Activated T-cell treated with anti-CD3 and anti-CD28 coated beads for 24 hours (primary cell): ENCODE data around the gene IL24.
A peak's percentile ranks its signal among the peaks of the same experiment; 100 is the strongest.
"Not testable (repeated sequence)": the region's sequence is repeated elsewhere in the genome, so short reads cannot be mapped to it uniquely, and the experiment has no call there.

Experiments
- DNase-seq: peaks from one replicate; pipeline ENCODE4 v3.0.0-alpha.2; 2020; ENCODE audit warnings: low read depth

IL24 gene

DNA sequence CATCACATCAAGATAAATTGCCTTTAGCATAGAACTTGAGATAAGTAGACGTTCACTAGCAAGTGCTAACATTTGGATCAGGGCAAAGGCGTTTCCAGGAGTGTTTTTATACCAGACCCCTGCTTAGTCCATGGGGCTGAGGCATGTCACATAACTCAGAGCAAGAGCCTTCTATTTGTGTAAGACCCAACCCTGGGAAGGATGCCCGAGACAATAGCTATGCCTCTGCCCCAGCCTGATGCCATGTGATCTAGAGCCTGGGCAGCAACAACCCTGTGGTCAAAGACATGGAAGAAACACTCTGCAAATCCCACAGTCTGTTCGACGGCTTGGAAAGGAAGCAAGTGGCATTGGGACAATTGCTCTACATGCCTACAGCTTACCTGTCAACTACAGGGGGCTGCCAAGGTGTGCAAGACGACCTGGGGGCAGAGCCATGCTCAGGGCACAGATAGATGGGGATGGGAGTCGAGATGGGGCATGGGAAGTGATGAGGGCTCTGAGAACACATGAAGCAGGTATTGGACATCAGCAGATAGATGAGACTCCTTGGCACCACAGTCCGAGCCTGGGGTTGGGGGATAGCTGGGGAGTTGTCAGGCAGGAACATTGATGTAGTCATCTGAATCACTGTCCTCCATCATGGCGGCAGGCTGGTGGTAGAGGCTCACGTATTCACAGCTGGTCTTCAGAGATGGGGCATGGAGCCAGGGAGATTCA lies 7.3 kb downstream of the IL24 start:
- no peak for DNase-seq

DNA sequence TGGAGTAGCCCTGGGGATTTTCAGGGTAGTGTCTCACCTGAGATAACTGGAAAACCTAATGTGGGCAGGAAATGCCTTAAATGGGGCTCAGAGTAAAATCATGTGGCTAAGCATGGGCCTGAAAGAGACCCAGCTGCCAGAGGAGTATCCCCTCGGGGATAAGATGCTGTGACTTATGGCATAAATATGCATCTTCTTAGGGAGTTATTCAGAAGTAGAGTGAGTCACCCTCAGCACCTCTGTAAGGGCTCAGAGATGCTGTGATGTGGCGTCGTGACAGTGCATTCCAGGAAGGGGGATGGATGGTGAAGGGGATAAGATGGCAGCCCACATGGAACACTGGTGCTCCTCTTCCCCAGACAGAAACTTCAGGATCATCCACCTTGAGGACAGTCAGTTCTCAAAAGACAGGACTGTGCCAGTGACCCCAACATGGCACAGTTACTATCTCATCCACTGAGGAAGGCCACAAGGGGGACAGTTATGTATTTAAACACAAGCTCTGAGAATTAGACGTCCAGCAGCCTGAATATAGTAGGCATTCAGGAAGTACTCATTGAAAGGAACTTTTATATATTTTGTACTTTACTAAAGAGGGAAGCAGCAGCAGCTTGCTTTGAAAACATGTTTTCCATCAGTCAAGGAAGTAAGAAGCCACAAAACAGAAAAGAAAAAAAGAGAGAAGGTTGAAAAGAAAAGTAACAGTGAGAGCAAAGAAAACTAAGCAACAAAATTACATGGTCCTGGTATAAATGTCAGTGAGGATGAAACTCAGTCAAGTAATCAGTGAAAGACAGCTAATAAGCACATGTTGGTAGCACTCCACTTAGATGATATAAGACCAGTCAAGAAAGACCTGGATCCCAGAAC lies 8.3 kb downstream of the IL24 start:
- no peak for DNase-seq

DNA sequence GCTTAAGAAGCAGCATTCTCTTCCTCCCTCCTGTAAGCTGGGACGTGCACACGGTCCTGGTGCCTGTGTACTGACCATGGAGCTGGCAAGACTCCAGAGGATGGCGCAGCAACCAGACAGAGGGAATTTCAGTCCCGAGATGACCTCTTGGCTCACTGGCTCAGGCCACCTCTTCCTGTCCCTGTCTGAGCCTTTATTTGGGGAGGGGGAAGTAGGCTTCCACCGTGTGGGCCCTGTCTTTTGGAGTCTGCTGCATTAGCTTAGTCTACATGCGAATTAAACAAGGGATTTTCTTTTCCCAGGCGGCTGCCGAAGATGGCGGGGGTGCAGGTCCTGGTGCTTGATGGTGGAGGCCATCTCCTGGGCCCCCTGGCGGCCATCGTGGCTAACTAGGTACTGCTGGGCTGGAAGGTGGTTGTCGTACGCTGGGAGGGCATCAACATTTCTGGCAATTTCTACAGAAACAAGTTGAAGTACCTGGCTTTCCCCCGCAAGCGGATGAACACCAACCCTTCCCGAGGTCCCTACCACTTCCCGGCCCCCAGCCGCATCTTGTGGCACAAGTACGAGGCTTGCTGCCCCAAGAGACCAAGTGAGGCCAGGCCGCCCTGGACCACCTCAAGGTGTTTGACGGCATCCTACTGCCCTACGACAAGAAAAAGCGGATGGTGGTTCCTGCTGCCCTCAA lies 10.2 kb downstream of the IL24 start:
- DNase-seq = no peak

DNA sequence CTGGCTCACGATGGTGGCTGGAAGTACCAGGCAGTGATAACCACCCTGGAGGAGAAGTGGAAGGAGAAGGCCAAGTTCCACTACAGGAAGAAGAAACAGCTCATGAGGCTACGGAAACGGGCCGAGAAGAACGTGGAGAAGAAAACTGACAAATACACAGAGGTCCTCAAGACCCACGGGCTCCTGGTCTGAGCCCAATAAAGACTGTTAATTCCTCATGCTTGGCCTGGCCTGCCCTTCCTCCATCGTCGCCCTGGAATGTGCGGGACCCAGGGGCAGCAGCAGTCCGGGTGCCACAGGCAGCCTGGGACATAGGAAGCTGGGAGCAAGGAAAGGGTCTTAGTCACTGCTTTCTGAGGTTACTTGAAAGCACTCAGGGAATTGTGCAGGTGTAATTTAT lies 10.8 kb downstream of the IL24 start:
- DNase-seq = no peak

DNA sequence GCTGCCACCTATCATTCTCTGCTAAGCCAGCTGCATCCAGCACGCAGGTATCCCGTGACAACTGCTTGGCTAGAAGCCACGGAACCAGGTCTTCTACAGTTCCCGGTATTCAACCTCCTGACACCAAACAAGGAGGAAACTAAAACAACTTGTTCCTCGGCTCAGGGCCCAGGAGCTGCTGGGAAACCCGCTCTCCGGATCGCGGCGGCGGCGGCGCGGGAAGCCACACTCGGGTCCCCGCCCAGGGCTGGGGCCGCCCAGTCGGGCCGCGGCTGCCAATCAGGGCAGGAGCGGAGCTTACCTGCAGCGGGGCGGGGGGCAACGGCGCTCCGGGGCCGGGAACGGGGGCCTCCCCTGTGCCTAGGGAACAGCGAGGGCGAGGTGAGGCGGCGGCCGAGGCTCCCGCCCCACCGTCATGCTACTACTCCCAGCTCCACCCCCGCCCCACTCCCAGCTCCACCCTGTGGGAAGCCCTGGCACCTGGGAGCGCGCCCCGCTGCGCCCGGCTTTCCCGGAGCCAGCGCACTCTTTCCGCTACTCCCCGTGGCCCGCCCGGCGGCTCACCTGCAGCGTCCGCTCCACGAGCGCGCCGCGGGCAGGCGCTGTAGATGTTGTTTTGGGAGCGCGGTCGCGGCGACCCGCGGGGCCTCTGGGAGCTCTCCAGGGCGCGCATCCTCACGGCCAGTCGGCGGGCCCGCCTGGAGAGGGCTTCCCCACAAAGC lies 12.1 kb downstream of the IL24 start:
- DNase-seq = no peak

DNA sequence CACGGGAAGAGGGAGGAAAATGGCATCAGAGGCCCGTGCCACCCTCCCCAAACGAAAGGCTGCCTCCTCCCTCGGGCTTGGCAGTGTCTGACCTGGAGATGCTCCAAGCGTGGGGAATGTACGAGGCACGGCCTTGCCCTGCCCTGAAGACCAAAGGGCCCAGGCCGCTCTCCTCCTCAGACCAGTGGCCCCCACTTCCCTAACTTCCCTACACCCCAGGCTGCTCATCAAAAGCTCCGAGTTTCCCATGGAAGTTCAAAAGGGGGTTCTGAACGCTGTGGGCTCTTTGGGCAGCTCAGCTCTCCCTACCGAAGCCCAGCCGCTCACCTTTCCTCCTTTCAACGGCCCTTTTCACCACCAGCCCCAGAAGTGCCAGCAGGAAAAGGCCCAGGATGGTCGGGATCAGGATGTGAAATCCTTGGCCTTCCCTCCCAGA lies 12.7 kb downstream of the IL24 start:
- no peak for DNase-seq

DNA sequence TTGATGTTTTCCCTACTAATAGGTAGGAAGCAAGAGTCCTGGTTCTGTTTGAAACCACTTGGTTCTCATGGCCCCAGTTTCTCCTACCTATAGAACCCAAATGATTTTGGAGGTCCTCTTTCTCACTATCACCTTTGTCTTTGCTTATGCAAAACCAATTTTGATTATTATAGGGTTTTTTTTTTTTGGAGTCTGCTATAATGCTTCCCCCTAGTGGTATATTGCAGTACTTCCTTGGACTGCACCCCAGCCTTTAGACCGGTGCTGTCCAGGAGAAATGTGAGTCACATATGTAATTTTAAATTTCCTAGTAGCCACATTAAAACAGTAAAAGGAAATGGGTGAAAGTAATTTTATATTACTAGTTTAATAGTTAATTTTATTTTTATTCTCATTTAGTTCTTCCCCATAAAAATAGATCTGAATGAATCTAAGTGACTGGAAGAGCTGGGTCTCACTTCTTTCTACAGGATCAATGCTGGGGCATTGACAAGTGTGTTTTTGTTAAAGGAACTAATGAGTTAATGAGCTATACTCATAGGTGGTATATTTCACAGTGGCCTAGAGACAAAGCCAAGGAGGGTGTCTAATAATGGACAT lies 13.9 kb downstream of the IL24 start:
- DNase-seq = no peak

DNA sequence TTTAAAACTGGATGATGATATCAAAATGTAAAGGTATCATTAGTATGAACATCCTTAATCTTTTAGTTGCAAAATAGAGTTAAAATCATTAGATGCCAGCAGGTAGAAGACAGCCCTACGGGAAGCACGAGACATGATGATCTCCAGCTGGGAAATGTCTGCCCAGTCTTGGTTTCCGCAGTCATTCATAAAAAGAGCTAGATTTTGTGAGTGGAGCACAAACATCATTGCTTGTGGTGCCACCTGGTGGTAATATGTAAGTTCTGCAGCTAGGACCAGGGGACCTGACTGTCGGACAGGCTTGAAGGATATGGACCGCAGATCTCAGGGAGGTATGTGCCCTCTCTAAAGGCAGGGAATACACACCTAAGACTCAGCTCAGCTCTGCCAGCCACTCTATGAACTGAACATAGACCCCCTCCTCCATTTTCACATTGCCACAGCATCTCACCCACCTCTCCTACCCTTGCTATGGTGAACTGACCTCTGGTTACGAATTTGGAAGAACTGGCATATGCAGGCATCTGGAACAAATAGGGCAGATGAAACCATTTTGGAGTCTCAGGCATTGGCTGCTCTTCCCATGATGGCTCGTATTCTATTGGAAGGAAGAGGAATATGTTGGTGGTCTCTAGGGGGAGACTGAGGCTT lies 15.3 kb downstream of the IL24 start:
- DNase-seq = peak; percentile 62

DNA sequence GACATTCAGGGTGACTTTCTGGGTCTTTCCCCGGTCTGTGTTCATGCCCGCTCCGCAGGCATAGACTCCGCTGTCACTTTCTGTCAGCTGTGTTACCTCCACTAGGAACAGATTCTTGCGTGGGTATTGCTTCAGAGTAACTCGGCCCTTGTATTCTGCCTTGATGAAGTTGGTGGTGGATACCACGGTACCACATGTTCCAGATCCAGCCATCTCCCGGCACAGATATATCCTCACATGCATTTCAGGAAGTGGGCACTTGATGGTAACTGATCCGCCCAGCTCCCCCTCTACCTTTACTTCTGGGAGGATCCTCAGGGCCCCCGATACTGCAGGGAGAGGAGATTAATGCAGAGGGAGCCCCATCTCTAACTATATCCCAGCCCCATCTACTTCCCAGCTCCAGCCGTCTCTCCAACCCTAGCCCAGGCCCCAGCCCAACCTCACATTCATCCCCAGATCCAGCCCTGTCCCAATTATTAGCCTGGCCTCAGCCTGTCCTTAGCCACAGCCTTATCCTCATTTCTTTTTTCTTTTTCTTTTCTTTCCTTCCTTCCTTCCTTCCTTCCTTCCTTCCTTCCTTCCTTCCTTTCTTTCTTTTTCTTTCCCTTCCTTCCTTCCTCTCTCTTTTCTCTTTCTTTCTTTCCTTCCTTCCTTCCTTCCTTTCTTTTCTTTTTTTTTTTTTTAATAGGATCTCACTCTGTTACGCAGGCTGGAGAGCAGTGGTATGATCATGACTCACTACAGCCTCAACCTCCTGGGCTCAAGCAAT lies 16.7 kb downstream of the IL24 start:
- DNase-seq = no peak

DNA sequence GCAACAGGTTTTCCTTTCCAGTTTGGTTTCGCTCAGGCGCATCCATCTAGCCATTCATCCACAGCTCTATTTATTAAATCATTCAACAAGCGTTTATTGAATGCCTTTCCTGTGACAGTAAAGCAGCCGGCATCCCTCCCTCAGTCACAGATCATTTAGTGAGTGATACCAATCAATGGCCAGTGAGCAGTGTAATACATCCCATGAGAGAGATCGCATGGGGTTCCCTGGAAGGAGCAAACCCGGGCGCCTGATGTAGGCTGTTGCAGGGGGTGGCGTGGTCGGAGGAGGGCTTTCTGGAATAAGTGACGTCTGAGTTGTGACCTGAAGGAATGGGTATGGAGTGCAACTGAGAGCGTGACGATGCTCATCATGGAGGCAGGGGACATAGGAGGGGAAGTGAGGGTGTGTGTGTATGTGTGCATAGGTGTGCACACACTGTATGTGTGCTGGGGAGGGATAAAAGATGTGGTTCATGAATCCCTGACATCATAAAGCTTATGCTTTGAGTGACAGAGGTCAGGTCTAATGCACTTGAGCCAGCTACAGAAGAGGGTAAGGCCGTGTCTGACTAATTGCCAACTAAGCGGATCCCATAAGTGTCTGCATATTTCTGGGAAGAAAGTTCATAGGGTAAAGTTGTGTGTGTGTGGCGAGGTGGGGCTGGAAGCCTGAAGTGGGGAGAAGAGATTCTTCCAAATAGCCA lies 17.9 kb downstream of the IL24 start:
- no peak for DNase-seq

DNA sequence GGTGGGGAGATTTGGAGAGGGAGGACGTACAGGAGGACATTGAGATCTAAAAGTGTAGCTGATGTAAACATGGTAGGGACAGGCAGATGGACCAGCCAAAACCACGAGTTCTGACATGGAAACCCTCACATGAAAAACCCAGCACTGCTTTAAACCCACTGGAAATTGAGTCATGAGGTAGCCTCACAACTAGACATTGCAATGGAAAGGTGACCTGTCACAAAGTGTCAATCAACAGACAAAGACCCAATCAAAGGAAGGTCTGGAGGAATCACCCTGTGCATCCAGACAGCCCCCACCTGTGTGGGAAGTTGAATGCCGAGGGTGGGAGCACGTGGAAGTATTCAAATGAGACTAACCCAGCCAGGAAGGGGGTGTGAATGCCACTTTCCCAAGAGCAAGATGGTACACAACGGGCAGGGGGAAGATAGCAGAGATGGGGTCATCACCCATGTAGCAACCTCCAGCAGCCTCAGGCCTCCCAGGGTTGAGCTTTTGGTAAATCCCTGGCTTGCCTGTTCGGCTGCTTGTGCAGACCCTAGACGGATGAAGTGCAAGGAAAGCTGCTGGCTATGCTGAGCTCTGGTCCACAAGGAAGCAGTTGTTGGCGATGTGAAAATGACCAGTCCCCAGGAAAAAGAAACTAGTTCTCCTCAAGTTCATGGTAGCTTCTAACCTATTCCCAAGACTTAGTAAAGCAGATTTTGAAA lies 18.9 kb downstream of the IL24 start:
- DNase-seq = no peak

DNA sequence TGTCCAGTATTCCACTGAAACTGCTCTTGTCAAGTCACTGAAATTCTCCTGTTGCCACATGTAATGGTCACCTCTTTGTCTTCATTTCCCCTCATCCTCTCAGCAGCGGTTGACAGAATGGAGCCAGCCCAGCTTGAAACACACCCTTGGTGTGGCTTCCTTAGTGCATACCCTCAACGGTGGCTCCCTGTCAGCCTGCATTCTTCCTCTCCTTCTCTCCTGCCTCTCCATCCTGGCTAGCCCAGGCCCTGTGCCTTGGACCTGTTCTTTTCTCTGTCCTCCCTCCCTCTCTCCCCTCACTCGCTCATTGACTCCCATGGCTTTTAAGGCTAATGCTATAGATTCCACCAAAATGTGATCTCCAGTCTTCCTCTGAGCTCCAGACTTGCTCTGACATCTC lies 20.8 kb downstream of the IL24 start:
- no peak for DNase-seq

DNA sequence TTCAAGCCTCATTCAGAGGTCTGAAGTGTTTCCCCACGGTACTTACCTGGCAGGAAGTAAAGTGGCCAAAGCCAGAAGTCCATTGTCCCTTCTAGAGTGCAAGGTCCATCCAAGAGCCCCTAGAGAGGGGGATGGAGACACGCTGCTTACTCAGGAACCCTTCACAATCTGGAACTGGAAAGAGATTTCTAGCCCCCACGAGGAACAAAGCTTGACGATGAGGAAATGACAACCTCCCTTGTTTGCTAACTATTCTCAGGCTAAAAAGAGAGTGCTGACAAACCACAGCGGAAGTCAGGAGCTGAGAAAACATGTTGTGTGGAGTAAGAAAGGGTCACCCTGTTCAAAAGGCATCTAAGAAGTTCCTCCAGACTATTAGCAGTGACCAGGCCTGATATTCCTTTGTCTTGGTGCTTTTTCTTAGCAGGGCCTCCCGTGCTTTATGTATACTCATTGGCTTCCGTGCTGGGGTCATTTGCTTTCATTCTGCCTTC lies 24.6 kb downstream of the IL24 start, which contains the start of gene FCMR:
TSS of gene FCMR (minus strand) at position 170 of the 494 bp plus-strand sequence. CDS start at position 83, 87 bp downstream.
- DNase-seq = no peak

DNA sequence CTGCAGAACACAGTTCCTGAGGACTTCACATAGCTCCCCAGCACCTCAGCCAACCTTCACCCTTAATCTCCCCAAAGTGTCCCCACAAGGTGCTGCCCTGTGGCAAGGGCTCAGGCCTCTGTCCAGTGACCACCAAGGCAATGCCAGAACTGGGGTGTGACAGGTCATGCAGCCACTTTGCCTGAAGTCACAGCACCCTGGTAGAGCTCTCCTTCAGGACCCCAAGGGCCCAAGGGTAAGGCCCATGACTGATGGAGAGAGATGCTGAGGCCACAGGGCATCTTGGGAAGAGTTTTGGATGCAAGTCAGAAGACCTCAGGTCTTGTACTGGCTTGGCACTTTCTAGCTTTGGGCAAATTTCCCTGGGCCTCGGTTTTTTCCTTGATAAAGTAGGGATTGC lies 25.3 kb downstream of the IL24 start:
- no peak for DNase-seq

DNA sequence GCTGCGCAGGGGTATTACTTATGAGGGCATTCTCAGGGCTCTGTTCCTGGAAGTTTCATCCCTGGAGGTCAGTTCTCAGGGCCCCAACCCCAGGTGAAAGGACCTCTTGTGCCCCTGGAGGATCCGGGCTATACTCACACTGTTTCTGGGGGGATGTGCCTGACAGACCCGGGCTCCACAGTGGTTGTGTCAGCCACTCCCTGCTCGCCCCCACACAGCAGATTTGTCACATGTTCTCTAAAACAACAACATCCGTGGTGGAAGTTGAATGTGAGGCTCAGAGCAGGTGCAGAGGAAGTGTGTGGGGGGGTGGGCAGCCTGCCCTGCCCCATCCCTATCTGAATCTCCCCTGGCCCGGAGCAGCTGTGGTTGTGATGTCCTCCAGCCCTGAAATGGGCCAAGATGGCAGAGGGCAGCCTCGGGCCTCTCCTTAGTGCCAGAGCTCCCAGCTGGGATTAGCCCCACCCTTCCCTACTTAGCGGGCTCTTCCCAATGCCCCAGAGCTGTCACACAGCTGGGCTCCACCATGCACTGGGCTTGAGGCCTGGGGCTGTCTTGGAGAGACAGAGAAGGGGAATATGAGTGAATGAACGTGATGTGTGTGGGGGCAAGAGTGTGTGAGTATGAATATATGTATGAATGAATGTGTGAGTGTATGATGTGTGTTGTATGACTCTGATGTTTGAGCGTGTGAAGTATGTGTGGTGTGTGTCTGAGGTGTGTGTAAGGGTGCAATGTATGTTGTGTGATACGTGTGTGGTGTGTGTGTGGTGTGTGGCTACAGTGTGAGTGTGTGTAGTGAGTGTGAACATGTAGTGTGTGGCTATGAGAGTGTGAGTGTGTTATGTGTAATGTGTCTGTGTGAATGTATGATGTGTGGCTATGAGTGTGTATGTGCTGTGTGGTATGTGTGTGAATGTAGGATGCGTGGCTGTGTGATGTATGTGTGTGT lies 26.0 kb downstream of the IL24 start:
- peak; percentile 66 for DNase-seq

DNA sequence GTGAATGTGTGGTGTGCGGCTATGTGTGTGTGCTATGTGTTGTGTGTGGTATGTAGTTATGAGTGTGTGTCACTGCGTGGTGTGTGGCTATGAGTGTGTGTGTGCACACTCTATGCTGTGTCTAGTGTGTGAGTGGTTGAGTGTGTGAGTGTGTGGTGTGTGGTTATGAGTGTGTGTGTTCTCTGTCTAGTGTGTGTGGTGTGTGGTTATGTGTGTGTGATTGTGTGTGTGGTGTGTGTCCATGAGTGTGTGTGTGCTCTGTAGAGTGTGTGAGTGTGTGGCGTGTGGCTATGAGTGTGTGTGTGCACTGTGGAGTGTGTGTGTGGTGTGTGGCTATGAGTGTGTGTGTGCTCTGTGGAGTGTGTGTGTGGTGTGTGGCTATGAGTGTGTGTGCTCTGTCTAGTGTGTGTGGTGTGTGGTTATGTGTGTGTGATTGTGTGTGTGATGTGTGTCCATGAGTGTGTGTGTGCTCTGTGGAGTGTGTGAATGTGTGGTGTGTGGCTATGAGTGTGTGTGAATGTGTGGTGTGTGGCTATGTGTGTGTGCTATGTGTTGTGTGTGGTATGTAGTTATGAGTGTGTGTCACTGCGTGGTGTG lies 26.8 kb downstream of the IL24 start:
- not testable (repeated sequence) for DNase-seq

DNA sequence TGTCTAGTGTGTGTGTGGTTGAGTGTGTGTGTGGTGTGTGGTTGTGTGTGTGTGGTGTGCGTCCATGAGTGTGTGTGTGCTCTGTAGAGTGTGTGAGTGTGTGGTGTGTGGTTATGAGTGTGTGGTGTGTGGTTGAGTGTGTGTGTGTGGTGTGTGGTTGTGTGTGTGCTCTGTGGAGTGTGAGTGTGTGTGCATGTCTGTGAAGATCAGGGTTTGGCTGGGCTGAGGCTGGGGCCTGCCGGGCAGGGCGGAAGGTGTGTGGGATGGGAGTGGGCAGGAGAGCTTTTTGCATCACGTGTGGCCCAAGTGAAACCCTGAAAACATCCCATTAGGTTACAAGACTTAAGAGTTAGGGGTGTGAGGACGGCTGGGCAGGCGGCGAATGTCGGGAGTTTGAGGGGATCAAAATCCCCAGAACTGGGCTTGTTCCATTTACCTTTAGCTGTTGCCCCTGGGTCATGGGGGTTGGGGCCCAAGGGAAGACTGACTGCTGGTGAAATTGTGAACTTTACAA lies 27.4 kb downstream of the IL24 start:
- no peak for DNase-seq
